ENCODE results near the gene HLA-DRB1.

DNA sequence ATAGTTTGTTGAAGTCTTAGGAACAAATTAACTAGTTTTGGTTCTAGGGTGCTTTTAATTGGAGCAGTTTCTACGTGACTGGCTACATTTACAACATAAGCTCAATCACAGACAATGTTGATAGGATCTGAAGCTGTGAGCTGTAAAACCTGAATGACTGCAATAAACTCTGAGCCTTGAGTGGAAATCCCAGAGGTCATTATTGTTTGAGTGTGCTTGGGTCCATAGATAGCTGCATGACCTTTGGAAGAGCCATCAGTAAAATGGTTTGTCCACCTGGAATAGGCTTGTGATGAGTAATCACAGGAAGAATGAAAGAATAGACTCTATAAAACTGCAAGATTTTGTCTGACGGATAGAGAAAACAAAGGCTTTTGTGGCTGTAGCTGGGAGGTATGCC is 26.7 kb downstream of the HLA-DRB1 start:
- TF ChIP-seq POLR2A (IDR thresholded peaks at IDR 0.05; ENCODE audit: low read length) (no peak), JUN (IDR thresholded peaks at IDR 0.05) (no peak)
- TF ChIP-seq, protein P1, sequence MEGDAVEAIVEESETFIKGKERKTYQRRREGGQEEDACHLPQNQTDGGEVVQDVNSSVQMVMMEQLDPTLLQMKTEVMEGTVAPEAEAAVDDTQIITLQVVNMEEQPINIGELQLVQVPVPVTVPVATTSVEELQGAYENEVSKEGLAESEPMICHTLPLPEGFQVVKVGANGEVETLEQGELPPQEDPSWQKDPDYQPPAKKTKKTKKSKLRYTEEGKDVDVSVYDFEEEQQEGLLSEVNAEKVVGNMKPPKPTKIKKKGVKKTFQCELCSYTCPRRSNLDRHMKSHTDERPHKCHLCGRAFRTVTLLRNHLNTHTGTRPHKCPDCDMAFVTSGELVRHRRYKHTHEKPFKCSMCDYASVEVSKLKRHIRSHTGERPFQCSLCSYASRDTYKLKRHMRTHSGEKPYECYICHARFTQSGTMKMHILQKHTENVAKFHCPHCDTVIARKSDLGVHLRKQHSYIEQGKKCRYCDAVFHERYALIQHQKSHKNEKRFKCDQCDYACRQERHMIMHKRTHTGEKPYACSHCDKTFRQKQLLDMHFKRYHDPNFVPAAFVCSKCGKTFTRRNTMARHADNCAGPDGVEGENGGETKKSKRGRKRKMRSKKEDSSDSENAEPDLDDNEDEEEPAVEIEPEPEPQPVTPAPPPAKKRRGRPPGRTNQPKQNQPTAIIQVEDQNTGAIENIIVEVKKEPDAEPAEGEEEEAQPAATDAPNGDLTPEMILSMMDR (IDR thresholded peaks at IDR 0.05): no peak
- TF ChIP-seq, protein P2, sequence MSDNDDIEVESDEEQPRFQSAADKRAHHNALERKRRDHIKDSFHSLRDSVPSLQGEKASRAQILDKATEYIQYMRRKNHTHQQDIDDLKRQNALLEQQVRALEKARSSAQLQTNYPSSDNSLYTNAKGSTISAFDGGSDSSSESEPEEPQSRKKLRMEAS (IDR thresholded peaks at IDR 0.05): no peak

Measured in A549 (cell line).